Common myeloid progenitor, CD34-positive (primary cell): ENCODE results near the gene WNT9A.
"Not testable (repeated sequence)": the region's sequence is repeated elsewhere in the genome, so short reads cannot be mapped to it uniquely, and the experiment has no call there.

Source experiments
- CTCF ChIA-PET: fragments of 350-600 bp; sonication (Branson Sonifier 250); formaldehyde crosslinking; loops from one replicate; lab custom pipeline; 2021; ENCODE audit warnings: antibody characterized with exemption; lab: Charles Lee
- POLR2A ChIA-PET: fragments of 350-600 bp; sonication (Branson Sonifier 250); formaldehyde crosslinking; loops from one replicate; lab custom pipeline; 2021; ENCODE audit warnings: antibody characterized with exemption; lab: Charles Lee
- DNase-seq, 3 donors: peaks; one replicate each; pipeline versions ENCODE4 v3.0.0 to v3.0.0-alpha.2; 2013
- H3K27ac ChIP-seq, 2 experiments: 1 replicate in 1 of 2; 2 replicates in 1 of 2; pipeline ENCODE4 v1.7.0; 2013; ENCODE audit warnings: inconsistent platforms in 2 of 2, low read length in 2 of 2, mild to moderate bottlenecking in 2 of 2, low read depth in 1 of 2, moderate library complexity in 1 of 2; ENCODE audit not compliant: severe bottlenecking in 2 of 2, insufficient read depth in 1 of 2, poor library complexity in 1 of 2
- H3K27me3 ChIP-seq, 5 experiments: replicated peaks in 2 of 5; 1 replicate in 3 of 5; 2 replicates in 2 of 5; pipeline versions ENCODE4 v1.6.1 to v1.7.0; 2013; ENCODE audit warnings: low read length in 4 of 5, mild to moderate bottlenecking in 2 of 5, moderate library complexity in 2 of 5, inconsistent platforms in 1 of 5; ENCODE audit not compliant: insufficient read depth in 5 of 5, control insufficient read depth in 4 of 5
- H3K36me3 ChIP-seq, 4 experiments: 1 replicate in 2 of 4; 2 replicates in 2 of 4; pipeline versions ENCODE4 v1.6.1 to v1.7.0; 2013; ENCODE audit warnings: low read length in 3 of 4, control low read depth in 1 of 4, mild to moderate bottlenecking in 1 of 4; ENCODE audit not compliant: control insufficient read depth in 4 of 4, insufficient read depth in 4 of 4
- H3K4me1 ChIP-seq, 4 experiments: 1 replicate in 3 of 4; 2 replicates in 1 of 4; pipeline versions ENCODE4 v1.6.1 to v1.7.1; 2013; ENCODE audit warnings: low read length in 3 of 4, mild to moderate bottlenecking in 3 of 4, control low read depth in 1 of 4, inconsistent platforms in 1 of 4, moderate library complexity in 1 of 4; ENCODE audit not compliant: control insufficient read depth in 4 of 4, insufficient read depth in 4 of 4; ENCODE audit errors: control extremely low read depth in 1 of 4
- H3K4me3 ChIP-seq, 7 experiments: 1 replicate in 4 of 7; 2 replicates in 3 of 7; pipeline versions ENCODE4 v1.5.1 to v1.7.0; 2013; ENCODE audit warnings: mild to moderate bottlenecking in 7 of 7, low read length in 6 of 7, moderate library complexity in 6 of 7, inconsistent platforms in 2 of 7, low read depth in 2 of 7, control low read depth in 1 of 7; ENCODE audit not compliant: insufficient read depth in 4 of 7, control insufficient read depth in 1 of 7; ENCODE audit errors: extremely low read depth in 1 of 7
- H3K9me3 ChIP-seq, 5 experiments: 1 replicate in 4 of 5; 2 replicates in 1 of 5; pipeline versions ENCODE4 v1.6.1 to v1.7.1; 2013; ENCODE audit warnings: low read length in 4 of 5, mild to moderate bottlenecking in 2 of 5, inconsistent platforms in 1 of 5, low read depth in 1 of 5, moderate library complexity in 1 of 5; ENCODE audit not compliant: control insufficient read depth in 4 of 5, insufficient read depth in 2 of 5; ENCODE audit errors: control extremely low read depth in 1 of 5
- WGBS: methylation state at CpG from one replicate; pipeline ENCODE4 v1.1.5; 2013; ENCODE audit not compliant: insufficient coverage; 5-methylcytosine and 5-hydroxymethylcytosine counted together

Gene WNT9A

GRCh38 chr1:227884370-227885134 lies 63.2 kb downstream of the WNT9A start:
- no peaks in the 10 kb centered on the region for H3K36me3 ChIP-seq
- 98% methylated on average over 8 of the region's 15 CpGs for WGBS
- POLR2A ChIA-PET: no interaction called here
- no peak overlapping the region for H3K4me3 ChIP-seq
- DNase-seq: no peak
- H3K27ac ChIP-seq: no peak overlapping the region
- H3K4me1 ChIP-seq: peaks cover 0 to 30% (median 10%) of the 10 kb centered on the region in 4 experiments
- H3K9me3 ChIP-seq: no peaks in the 10 kb centered on the region
- no peaks in the 10 kb centered on the region for H3K27me3 ChIP-seq
- CTCF ChIA-PET: interaction anchor here (1.7 kb wide), 1 partner anchor 12 kb away, joined by 4 read pairs; no protein-coding TSS in a partner anchor

GRCh38 chr1:227883641-227884301 lies 64.0 kb downstream of the WNT9A start:
- no peak overlapping the region for H3K27ac ChIP-seq
- H3K36me3 ChIP-seq: no peaks in the 10 kb centered on the region
- H3K4me3 ChIP-seq: no peak overlapping the region
- CTCF ChIA-PET: interaction anchor here (1.7 kb wide), 1 partner anchor 11 kb away, joined by 4 read pairs; no protein-coding TSS in a partner anchor
- DNase-seq: no peak
- H3K27me3 ChIP-seq: no peaks in the 10 kb centered on the region
- POLR2A ChIA-PET: no interaction called here
- H3K9me3 ChIP-seq: no peaks in the 10 kb centered on the region
- peaks cover 0 to 30% (median 10%) of the 10 kb centered on the region in 4 experiments for H3K4me1 ChIP-seq
- 100% methylated on average over 14 of the region's 15 CpGs for WGBS

GRCh38 chr1:227883073-227883520 lies 64.6 kb downstream of the WNT9A start:
- Histone ChIP-seq H3K9me3 (no peaks in the 10 kb centered on the region), H3K27me3 (no peaks in the 10 kb centered on the region), H3K4me3 (no peak overlapping the region), H3K36me3 (no peaks in the 10 kb centered on the region), H3K4me1 (peaks cover 0 to 27% (median 10%) of the 10 kb centered on the region in 4 experiments), H3K27ac (no peak overlapping the region)
- DNase-seq: no peak
- ChIA-PET CTCF (interaction anchor here (1.7 kb wide), 1 partner anchor 11 kb away, joined by 4 read pairs; no protein-coding TSS in a partner anchor), POLR2A (no interaction called here)
- WGBS: 100% methylated on average over 3 of the region's 9 CpGs

- ChIA-PET CTCF (no interaction called here), POLR2A (no interaction called here)
- DNase-seq: no peak
- Histone ChIP-seq H3K4me3 (no peak overlapping the region), H3K36me3 (no peaks in the 10 kb centered on the region), H3K27me3 (no peaks in the 10 kb centered on the region), H3K4me1 (peaks cover 0 to 5% (median 2%) of the 10 kb centered on the region in 4 experiments), H3K27ac (no peak overlapping the region), H3K9me3 (no peaks in the 10 kb centered on the region)
- 97% methylated on average over 3 of the region's 4 CpGs for WGBS
Observed at GRCh38 chr1:227880342-227880924, 67.3 kb downstream of the WNT9A start.

- H3K9me3 ChIP-seq, CTCF ChIA-PET, H3K4me1 ChIP-seq, H3K27ac ChIP-seq, H3K27me3 ChIP-seq, POLR2A ChIA-PET, H3K4me3 ChIP-seq, H3K36me3 ChIP-seq, DNase-seq: not testable (repeated sequence)
- WGBS: no CpG with 5 or more reads among the region's 3 CpGs
Observed at GRCh38 chr1:227877810-227878209, 69.9 kb downstream of the WNT9A start.

- WGBS: 94% methylated on average over 5 of the region's 5 CpGs
- H3K4me3 ChIP-seq, H3K9me3 ChIP-seq, H3K27me3 ChIP-seq, POLR2A ChIA-PET, H3K36me3 ChIP-seq, H3K27ac ChIP-seq, DNase-seq: not testable (repeated sequence)
- CTCF ChIA-PET: interaction anchor here (1.2 to 1.4 kb wide), 2 partner anchors 10 to 12 kb away, joined by 3 to 4 read pairs; no protein-coding TSS in a partner anchor
- H3K4me1 ChIP-seq: peaks cover 7 to 31% (median 25%) of the 10 kb centered on the region in 4 experiments
Observed at GRCh38 chr1:227871892-227872291, 75.8 kb downstream of the WNT9A start.
